Sigmoid colon (tissue), 4 donors: ENCODE data around the gene NKX2-1.

Experiments
- EP300 ChIP-seq, 4 donors: sonication (generic); formaldehyde crosslinking; IDR thresholded peaks; one replicate each; pipeline ENCODE4 v1.6.1; 2017; ENCODE audit warnings: antibody characterized with exemption in 4 of 4
- POLR2A ChIP-seq, 2 donors: fragments of 450-650 bp; IDR thresholded peaks; one replicate each; pipeline ENCODE4 v1.6.1; 2016; ENCODE audit warnings: antibody characterized with exemption in 2 of 2, mild to moderate bottlenecking in 2 of 2, moderate library complexity in 2 of 2
- TF ChIP-seq, protein P1 (sequence below), 4 experiments: fragments of 450-650 bp in 3 of 4; fragments of 200-600 bp in 1 of 4; IDR thresholded peaks; one replicate each; pipeline ENCODE4 v1.5.1; 2016 to 2019; ENCODE audit warnings: antibody characterized with exemption in 4 of 4, mild to moderate bottlenecking in 3 of 4, moderate library complexity in 2 of 4

GRCh38 chr14:36471431-36471830 is 48.6 kb downstream of the NKX2-1 start:
- TF ChIP-seq POLR2A (IDR thresholded peaks at IDR 0.05) (no peak), EP300 (IDR thresholded peaks at IDR 0.05) (no peak)
- TF ChIP-seq, protein P1, sequence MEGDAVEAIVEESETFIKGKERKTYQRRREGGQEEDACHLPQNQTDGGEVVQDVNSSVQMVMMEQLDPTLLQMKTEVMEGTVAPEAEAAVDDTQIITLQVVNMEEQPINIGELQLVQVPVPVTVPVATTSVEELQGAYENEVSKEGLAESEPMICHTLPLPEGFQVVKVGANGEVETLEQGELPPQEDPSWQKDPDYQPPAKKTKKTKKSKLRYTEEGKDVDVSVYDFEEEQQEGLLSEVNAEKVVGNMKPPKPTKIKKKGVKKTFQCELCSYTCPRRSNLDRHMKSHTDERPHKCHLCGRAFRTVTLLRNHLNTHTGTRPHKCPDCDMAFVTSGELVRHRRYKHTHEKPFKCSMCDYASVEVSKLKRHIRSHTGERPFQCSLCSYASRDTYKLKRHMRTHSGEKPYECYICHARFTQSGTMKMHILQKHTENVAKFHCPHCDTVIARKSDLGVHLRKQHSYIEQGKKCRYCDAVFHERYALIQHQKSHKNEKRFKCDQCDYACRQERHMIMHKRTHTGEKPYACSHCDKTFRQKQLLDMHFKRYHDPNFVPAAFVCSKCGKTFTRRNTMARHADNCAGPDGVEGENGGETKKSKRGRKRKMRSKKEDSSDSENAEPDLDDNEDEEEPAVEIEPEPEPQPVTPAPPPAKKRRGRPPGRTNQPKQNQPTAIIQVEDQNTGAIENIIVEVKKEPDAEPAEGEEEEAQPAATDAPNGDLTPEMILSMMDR (IDR thresholded peaks at IDR 0.05), result no peak
